ENCODE results near the gene EME1. TPM values are rescaled to one million over a fixed set of nuclear protein-coding genes. Genes with fewer than 3 reads are reported as not detected.

The EME1 gene
- total and polyA plus RNA-seq, 2 of the 13 experiments (the other 11 are each of a cell fraction or from before 2014, with no cell fraction given), result 20.7 to 24.6 TPM

DNA sequence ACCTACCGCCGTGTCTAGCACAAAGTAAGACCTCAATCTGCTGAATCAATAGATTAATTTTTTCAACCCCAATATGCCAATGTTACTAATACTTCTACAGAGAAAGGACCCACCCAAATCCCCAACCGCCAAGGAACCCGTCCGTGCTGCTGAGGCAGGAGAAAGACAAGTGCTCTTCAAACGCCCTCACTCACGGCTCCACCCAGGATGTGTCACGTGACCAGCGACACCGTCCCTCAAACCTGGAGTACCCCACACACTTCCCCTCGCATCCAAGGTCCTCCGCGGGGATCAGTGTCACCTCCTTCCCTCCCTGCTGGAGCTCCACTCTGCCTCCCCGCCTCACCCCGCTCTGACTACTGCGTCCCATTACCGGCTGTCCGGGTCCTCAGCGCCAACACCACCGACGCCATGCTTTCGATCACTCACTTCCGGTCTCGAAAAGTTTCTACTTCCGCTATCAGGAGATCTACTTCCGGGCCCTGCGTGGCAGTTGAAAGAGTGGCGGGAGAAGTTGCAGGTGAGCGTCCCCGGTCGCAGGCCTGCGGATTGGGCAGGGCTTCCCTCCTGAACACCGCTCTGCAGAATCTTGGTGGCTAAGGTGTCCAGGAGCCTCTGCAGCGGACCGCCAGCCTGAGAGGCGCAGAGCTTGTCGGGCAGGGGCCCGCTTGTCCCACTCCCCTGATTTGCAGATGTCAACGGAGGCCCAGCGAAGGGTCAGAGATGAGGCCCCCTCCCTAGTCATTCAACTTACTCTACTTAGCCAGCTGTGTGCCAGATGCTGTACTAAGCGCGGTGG, at the start of gene EME1, which contains the start of gene MRPL27 (continued):
- TF ChIP-seq ZNF747 (CRISPR knock-in tag; IDR thresholded peaks at IDR 0.05; ENCODE audit: borderline replicate concordance) (peak; percentile 94; the same call in 1 of the 2 replicates), MAFG (CRISPR knock-in tag; IDR thresholded peaks at IDR 0.05) (no peak), GLI4 (CRISPR knock-in tag; IDR thresholded peaks at IDR 0.05; ENCODE audit: borderline replicate concordance) (no peak), CENPT (CRISPR knock-in tag; IDR thresholded peaks at IDR 0.05; ENCODE audit: low read depth) (peak; percentile 82; the same call in 1 of the 2 replicates), PAWR (CRISPR knock-in tag; IDR thresholded peaks at IDR 0.05; ENCODE audit: borderline replicate concordance) (no peak), ZNF20 (CRISPR knock-in tag; IDR thresholded peaks at IDR 0.05) (no peak; the same call in 1 of the 2 replicates), ZNF274 (CRISPR knock-in tag; IDR thresholded peaks at IDR 0.05) (peak; percentile 95), KLF16 (CRISPR knock-in tag; IDR thresholded peaks at IDR 0.05) (peak in 1 of 2 experiments; percentile 98; a peak in 2 of 4 replicates), MXD4 (CRISPR knock-in tag; IDR thresholded peaks at IDR 0.05) (peak; percentile 98), ZNF644 (CRISPR knock-in tag; IDR thresholded peaks at IDR 0.05; ENCODE audit: low read depth) (no peak), HNRNPH1 (optimal IDR thresholded peaks at IDR 0.05; ENCODE audit: low read depth, low read length) (peak; percentile 38), FOXJ3 (CRISPR knock-in tag; IDR thresholded peaks at IDR 0.05; ENCODE audit: borderline replicate concordance) (no peak), ZSCAN30 (CRISPR knock-in tag; IDR thresholded peaks at IDR 0.05) (no peak), MIXL1 (CRISPR knock-in tag; IDR thresholded peaks at IDR 0.05) (peak; percentile 83; the same call in 1 of the 2 replicates), DNMT1 (CRISPR knock-in tag; IDR thresholded peaks at IDR 0.05) (peak; percentile 75; the same call in 1 of the 2 replicates)
- TF ChIP-seq, protein P1, sequence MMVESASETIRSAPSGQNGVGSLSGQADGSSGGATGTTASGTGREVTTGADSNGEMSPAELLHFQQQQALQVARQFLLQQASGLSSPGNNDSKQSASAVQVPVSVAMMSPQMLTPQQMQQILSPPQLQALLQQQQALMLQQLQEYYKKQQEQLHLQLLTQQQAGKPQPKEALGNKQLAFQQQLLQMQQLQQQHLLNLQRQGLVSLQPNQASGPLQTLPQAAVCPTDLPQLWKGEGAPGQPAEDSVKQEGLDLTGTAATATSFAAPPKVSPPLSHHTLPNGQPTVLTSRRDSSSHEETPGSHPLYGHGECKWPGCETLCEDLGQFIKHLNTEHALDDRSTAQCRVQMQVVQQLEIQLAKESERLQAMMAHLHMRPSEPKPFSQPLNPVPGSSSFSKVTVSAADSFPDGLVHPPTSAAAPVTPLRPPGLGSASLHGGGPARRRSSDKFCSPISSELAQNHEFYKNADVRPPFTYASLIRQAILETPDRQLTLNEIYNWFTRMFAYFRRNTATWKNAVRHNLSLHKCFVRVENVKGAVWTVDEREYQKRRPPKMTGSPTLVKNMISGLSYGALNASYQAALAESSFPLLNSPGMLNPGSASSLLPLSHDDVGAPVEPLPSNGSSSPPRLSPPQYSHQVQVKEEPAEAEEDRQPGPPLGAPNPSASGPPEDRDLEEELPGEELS (CRISPR knock-in tag; IDR thresholded peaks at IDR 0.05), result peak; percentile 55
- TF ChIP-seq, protein P2, sequence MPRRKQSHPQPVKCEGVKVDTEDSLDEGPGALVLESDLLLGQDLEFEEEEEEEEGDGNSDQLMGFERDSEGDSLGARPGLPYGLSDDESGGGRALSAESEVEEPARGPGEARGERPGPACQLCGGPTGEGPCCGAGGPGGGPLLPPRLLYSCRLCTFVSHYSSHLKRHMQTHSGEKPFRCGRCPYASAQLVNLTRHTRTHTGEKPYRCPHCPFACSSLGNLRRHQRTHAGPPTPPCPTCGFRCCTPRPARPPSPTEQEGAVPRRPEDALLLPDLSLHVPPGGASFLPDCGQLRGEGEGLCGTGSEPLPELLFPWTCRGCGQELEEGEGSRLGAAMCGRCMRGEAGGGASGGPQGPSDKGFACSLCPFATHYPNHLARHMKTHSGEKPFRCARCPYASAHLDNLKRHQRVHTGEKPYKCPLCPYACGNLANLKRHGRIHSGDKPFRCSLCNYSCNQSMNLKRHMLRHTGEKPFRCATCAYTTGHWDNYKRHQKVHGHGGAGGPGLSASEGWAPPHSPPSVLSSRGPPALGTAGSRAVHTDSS (CRISPR knock-in tag; conservative IDR thresholded peaks at IDR 0.05), result no peak
- TF ChIP-seq, protein P3, sequence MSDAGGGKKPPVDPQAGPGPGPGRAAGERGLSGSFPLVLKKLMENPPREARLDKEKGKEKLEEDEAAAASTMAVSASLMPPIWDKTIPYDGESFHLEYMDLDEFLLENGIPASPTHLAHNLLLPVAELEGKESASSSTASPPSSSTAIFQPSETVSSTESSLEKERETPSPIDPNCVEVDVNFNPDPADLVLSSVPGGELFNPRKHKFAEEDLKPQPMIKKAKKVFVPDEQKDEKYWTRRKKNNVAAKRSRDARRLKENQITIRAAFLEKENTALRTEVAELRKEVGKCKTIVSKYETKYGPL (CRISPR knock-in tag; IDR thresholded peaks at IDR 0.05), result no peak; the same call in 1 of the 2 replicates
- TF ChIP-seq, protein P4, sequence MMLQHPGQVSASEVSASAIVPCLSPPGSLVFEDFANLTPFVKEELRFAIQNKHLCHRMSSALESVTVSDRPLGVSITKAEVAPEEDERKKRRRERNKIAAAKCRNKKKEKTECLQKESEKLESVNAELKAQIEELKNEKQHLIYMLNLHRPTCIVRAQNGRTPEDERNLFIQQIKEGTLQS (CRISPR knock-in tag; IDR thresholded peaks at IDR 0.05), result 0 out of 2 replicates have a peak, but pooled peaks have one; percentile 7
- TF ChIP-seq, protein P5, sequence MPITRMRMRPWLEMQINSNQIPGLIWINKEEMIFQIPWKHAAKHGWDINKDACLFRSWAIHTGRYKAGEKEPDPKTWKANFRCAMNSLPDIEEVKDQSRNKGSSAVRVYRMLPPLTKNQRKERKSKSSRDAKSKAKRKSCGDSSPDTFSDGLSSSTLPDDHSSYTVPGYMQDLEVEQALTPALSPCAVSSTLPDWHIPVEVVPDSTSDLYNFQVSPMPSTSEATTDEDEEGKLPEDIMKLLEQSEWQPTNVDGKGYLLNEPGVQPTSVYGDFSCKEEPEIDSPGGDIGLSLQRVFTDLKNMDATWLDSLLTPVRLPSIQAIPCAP (CRISPR knock-in tag; IDR thresholded peaks at IDR 0.05; ENCODE audit: low read depth), result peak; percentile 82; the same call in 1 of the 2 replicates
